Esophagus squamous epithelium (tissue), 5 donors: ENCODE measurements around the gene ALDH1A3. TPM values are rescaled to one million over a fixed set of nuclear protein-coding genes. Genes with fewer than 3 reads are reported as not detected.

Source experiments
- DNase-seq: peaks from one replicate; lab custom pipeline; 2025; lab: John Stamatoyannopoulos, UW
- H3K27ac ChIP-seq, 4 donors: fragments of 200-600 bp; sonication (generic); one replicate each; pipeline ENCODE4 v1.5.1; 2016 to 2019; ENCODE audit warnings: mild to moderate bottlenecking in 1 of 4
- H3K27me3 ChIP-seq, 4 donors: fragments of 200-600 bp; sonication (generic); 1 replicate in 3 of 4; 2 replicates in 1 of 4; pipeline versions ENCODE4 v1.5.1 to v1.6.0; 2017 to 2021; ENCODE audit warnings: antibody characterized with exemption in 1 of 4
- H3K36me3 ChIP-seq, 3 donors: fragments of 200-600 bp; sonication (generic); one replicate each; pipeline ENCODE4 v1.5.1; 2016 to 2019
- H3K4me1 ChIP-seq, 3 donors: fragments of 200-600 bp; sonication (generic); one replicate each; pipeline ENCODE4 v1.5.1; 2017 to 2019
- H3K4me3 ChIP-seq, 4 donors: fragments of 200-600 bp; sonication (generic); 1 replicate in 3 of 4; 2 replicates in 1 of 4; pipeline ENCODE4 v1.5.1; 2016 to 2019; ENCODE audit warnings: mild to moderate bottlenecking in 2 of 4, moderate library complexity in 1 of 4
- H3K9me3 ChIP-seq, 3 donors: fragments of 200-600 bp; sonication (generic); one replicate each; pipeline ENCODE4 v1.5.1; 2016 to 2019
- CTCF ChIP-seq, 6 experiments: fragments of 450-650 bp in 4 of 6; fragments of 200-600 bp in 2 of 6; sonication (generic) in 2 of 6; IDR thresholded peaks; one replicate each; pipeline ENCODE4 v1.5.1; 2016 to 2019; ENCODE audit warnings: antibody characterized with exemption in 6 of 6, mild to moderate bottlenecking in 4 of 6, moderate library complexity in 4 of 6
- POLR2A ChIP-seq, 4 donors: fragments of 450-650 bp; IDR thresholded peaks; one replicate each; pipeline ENCODE4 v1.6.1; 2017; ENCODE audit warnings: antibody characterized with exemption in 4 of 4, mild to moderate bottlenecking in 4 of 4, moderate library complexity in 3 of 4
- WGBS, 2 donors: methylation state at CpG; one replicate each; pipeline ENCODE4 v1.1.5; 2018; 5-methylcytosine and 5-hydroxymethylcytosine counted together
- intact Hi-C: fragments of 100-400 bp; cut with DNase I; formaldehyde crosslinking; loops from one replicate; pipeline ENCODE4 v1.15.0; 2022
- total RNA-seq, 4 donors: library from RNA; depleted of rRNA; stranded (reverse); fragments of >200 nt; gene quantifications; one replicate each; pipeline ENCODE4 v1.1.0, GENCODE V29; 2016
- donor health status: DM: yes; HTN: yes; CAD: no.

ALDH1A3 gene
- total RNA-seq, 4 donors from 2014 or later: 31.9 to 63.0 (median 38.1) TPM

GRCh38 chr15:100923076-100923475 is 43.4 kb downstream of the ALDH1A3 start:
- H3K9me3 ChIP-seq: no peaks in the 10 kb centered on the region
- intact Hi-C loops: no loop called here
- H3K36me3 ChIP-seq: peaks cover 0 to 41% (median 0%) of the 10 kb centered on the region in 3 donors
- WGBS, 2 donors: 75 to 83% methylated on average over 6 to 7 of the region's 7 CpGs
- peak overlapping the region in 2 of 4 donors; percentile 22 to 56 for H3K27ac ChIP-seq
- no peak for DNase-seq
- no peaks in the 10 kb centered on the region for H3K27me3 ChIP-seq
- H3K4me3 ChIP-seq: no peak overlapping the region
- peaks cover 3 to 46% (median 12%) of the 10 kb centered on the region in 3 donors for H3K4me1 ChIP-seq
- TF ChIP-seq POLR2A (IDR thresholded peaks at IDR 0.05) (no peak), CTCF (IDR thresholded peaks at IDR 0.05) (no peak)

GRCh38 chr15:100923902-100924301 is 44.3 kb downstream of the ALDH1A3 start:
- H3K27me3 ChIP-seq: no peaks in the 10 kb centered on the region
- H3K4me3 ChIP-seq: no peak overlapping the region
- no peak for TF ChIP-seq CTCF (IDR thresholded peaks at IDR 0.05)
- TF ChIP-seq POLR2A (IDR thresholded peaks at IDR 0.05): no peak
- no peak overlapping the region for H3K27ac ChIP-seq
- peaks cover 8 to 45% (median 10%) of the 10 kb centered on the region in 3 donors for H3K4me1 ChIP-seq
- H3K36me3 ChIP-seq: peaks cover 0 to 49% (median 0%) of the 10 kb centered on the region in 3 donors
- WGBS, 2 donors: 70 to 90% methylated on average over 5 of the region's 5 CpGs
- H3K9me3 ChIP-seq: no peaks in the 10 kb centered on the region
- DNase-seq: no peak
- intact Hi-C loops: no loop called here

- no peak for TF ChIP-seq CTCF (IDR thresholded peaks at IDR 0.05)
- TF ChIP-seq POLR2A (IDR thresholded peaks at IDR 0.05): no peak
- H3K4me3 ChIP-seq: no peak overlapping the region
- no peak for DNase-seq
- WGBS, 2 donors: 80 to 89% methylated on average over 11 of the region's 11 CpGs
- no peaks in the 10 kb centered on the region for H3K27me3 ChIP-seq
- H3K36me3 ChIP-seq: peaks cover 0 to 50% (median 0%) of the 10 kb centered on the region in 3 donors
- H3K27ac ChIP-seq: no peak overlapping the region
- intact Hi-C loops: no loop called here
- peaks cover 10 to 51% (median 13%) of the 10 kb centered on the region in 3 donors for H3K4me1 ChIP-seq
- H3K9me3 ChIP-seq: no peaks in the 10 kb centered on the region
These were observed 44.8 kb downstream of the ALDH1A3 start for GRCh38 chr15:100924436-100924835.

- no peak for DNase-seq
- Histone ChIP-seq H3K4me1 (peaks cover 3 to 50% (median 17%) of the 10 kb centered on the region in 3 donors), H3K27me3 (no peaks in the 10 kb centered on the region), H3K27ac (no peak overlapping the region), H3K9me3 (no peaks in the 10 kb centered on the region), H3K36me3 (peaks cover 0 to 50% (median 0%) of the 10 kb centered on the region in 3 donors), H3K4me3 (no peak overlapping the region)
- no peak for TF ChIP-seq POLR2A (IDR thresholded peaks at IDR 0.05)
- TF ChIP-seq CTCF (IDR thresholded peaks at IDR 0.05): no peak
- intact Hi-C loops: no loop called here
- WGBS, 2 donors: 89 to 91% methylated on average over 8 of the region's 8 CpGs
These were observed 45.8 kb downstream of the ALDH1A3 start for GRCh38 chr15:100925480-100925879.

- TF ChIP-seq CTCF (IDR thresholded peaks at IDR 0.05) (no peak), POLR2A (IDR thresholded peaks at IDR 0.05) (no peak)
- no peak for DNase-seq
- H3K9me3 ChIP-seq: no peaks in the 10 kb centered on the region
- peaks cover 0 to 50% (median 0%) of the 10 kb centered on the region in 3 donors for H3K36me3 ChIP-seq
- no peak overlapping the region for H3K4me3 ChIP-seq
- H3K27ac ChIP-seq: no peak overlapping the region
- WGBS, 2 donors: 91 to 92% methylated on average over 8 to 9 of the region's 11 CpGs
- intact Hi-C loops: no loop called here
- peaks cover 3 to 42% (median 16%) of the 10 kb centered on the region in 3 donors for H3K4me1 ChIP-seq
- no peaks in the 10 kb centered on the region for H3K27me3 ChIP-seq
These were observed 46.6 kb downstream of the ALDH1A3 start for GRCh38 chr15:100926258-100926657.
